ENCODE data around the gene MOB3C. TPM values are rescaled to one million over a fixed set of nuclear protein-coding genes. Genes with fewer than 3 reads are reported as not detected.

MOB3C gene
- total and polyA plus RNA-seq, 2 of the 4 experiments (the other 2 are of a cell fraction), result 7.3 to 9.0 TPM

DNA sequence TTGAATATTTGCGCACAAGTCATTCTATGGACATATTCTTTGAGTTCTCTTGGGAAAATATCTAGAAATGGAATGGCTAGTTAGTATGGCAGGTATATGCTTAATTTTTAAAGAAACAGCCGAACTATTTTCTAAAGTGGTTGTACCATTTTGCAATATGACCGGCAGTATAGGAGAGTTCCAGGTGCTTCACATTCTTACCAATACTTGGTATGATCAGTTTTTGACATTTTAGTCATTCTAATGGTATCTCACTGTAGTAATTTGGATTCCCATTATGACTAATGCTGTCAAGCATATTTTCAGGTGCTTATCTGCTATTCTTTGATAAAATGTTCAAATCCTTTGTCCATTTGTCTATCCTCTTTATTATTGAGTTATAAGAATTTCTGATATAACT, 31.0 kb upstream of the MOB3C start:
- H3K9me1 ChIP-seq (ENCODE audit: insufficient read depth, low read length), result no peaks in the 10 kb centered on the region
- no peak for ATAC-seq (ENCODE audit: low read depth)
- 100% methylated on average over 1 of the region's 3 CpGs; no CpG with 5 or more reads in 1 of the 2 experiments for WGBS, 2 experiments (ENCODE audit: extremely low coverage in 2 of 2, insufficient read length in 1 of 2)
- H3K9ac ChIP-seq (ENCODE audit: low read depth, low read length), result no peak overlapping the region
- H2BK5ac ChIP-seq (ENCODE audit: low read depth, low read length, poor library complexity, severe bottlenecking), result no peak overlapping the region
- no peak overlapping the region for H3K23ac ChIP-seq (ENCODE audit: low read depth, low read length)
- 0 out of 2 replicates have a peak, but pooled peaks cover 2% of the 10 kb centered on the region for H3K9me3 ChIP-seq (ENCODE audit: control insufficient read depth, insufficient read depth, low read length)
- H2BK20ac ChIP-seq (ENCODE audit: low read depth, low read length), result no peak overlapping the region
- no peak overlapping the region for H4K8ac ChIP-seq (ENCODE audit: low read depth in 2 of 2, low read length in 2 of 2)
- peaks cover 4% of the 10 kb centered on the region; the same call in 1 of the 2 replicates for H3K4me1 ChIP-seq (ENCODE audit: control insufficient read depth, insufficient read depth, low read length)
- H3K4me2 ChIP-seq (ENCODE audit: low read depth, low read length), result no peak overlapping the region
- H3K14ac ChIP-seq (replicated peaks; ENCODE audit: low read depth, low read length), result no peak overlapping the region
- H4K20me1 ChIP-seq (ENCODE audit: insufficient read depth, low read length), result 0 out of 2 replicates have a peak, but pooled peaks cover 3% of the 10 kb centered on the region
- no peak overlapping the region for H4K5ac ChIP-seq (ENCODE audit: low read depth, low read length)
- TF ChIP-seq POLR2A (IDR thresholded peaks at IDR 0.05; ENCODE audit: low read depth, low read length) (no peak), CEBPB (IDR thresholded peaks at IDR 0.05; ENCODE audit: low read depth, low read length) (no peak), NFE2L2 (IDR thresholded peaks at IDR 0.05; ENCODE audit: low read depth, low read length) (no peak), FOS (IDR thresholded peaks at IDR 0.05; ENCODE audit: low read depth, low read length) (no peak)
- TF ChIP-seq, protein P1, sequence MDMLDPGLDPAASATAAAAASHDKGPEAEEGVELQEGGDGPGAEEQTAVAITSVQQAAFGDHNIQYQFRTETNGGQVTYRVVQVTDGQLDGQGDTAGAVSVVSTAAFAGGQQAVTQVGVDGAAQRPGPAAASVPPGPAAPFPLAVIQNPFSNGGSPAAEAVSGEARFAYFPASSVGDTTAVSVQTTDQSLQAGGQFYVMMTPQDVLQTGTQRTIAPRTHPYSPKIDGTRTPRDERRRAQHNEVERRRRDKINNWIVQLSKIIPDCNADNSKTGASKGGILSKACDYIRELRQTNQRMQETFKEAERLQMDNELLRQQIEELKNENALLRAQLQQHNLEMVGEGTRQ (IDR thresholded peaks at IDR 0.05; ENCODE audit: low read depth, low read length), result no peak
- no TSS peak for BruUV-seq (replicated peaks)
- peaks cover 12% of the 10 kb centered on the region; the same call in 1 of the 2 replicates for H3K36me3 ChIP-seq (ENCODE audit: control insufficient read depth, insufficient read depth, low read length)
- H3K79me1 ChIP-seq (ENCODE audit: low read depth in 1 of 2, low read length in 2 of 2), result 0 out of 4 replicates have a peak, but pooled peaks cover 0 to 3% of the 10 kb centered on the region in 2 experiments
- no peak overlapping the region for H3K56ac ChIP-seq (ENCODE audit: extremely low read depth, insufficient read depth, low read length)
- no peak overlapping the region for H2BK120ac ChIP-seq (ENCODE audit: low read depth, low read length)
- no peaks in the 10 kb centered on the region for H3K27me3 ChIP-seq (ENCODE audit: control insufficient read depth, insufficient read depth, low read length)
- DNase-seq, result no peak
- H3K4me3 ChIP-seq (ENCODE audit: insufficient read depth, low read depth, low read length), result no peak overlapping the region
- H3K27ac ChIP-seq (ENCODE audit: insufficient read depth, low read length), result no peak overlapping the region
- ChIA-PET CTCF (no interaction called here), POLR2A (ENCODE audit: unreplicated experiment) (no interaction called here)
- H4K91ac ChIP-seq (ENCODE audit: insufficient read depth, low read depth, low read length), result no peak overlapping the region
- H2AK5ac ChIP-seq (ENCODE audit: low read depth, low read length), result no peak overlapping the region
- dilution Hi-C loops (cut with HindIII; ENCODE audit: low sequenced_read_pairs, unreplicated experiment) (no loop called here), intact Hi-C loops (cut with micrococcal nuclease) (no loop called here), in situ Hi-C loops (cut with MboI; ENCODE audit: low sequenced_read_pairs) (no loop called here)
- H2BK15ac ChIP-seq (ENCODE audit: low read depth, low read length), result no peak overlapping the region
- no peak overlapping the region for H3K18ac ChIP-seq (ENCODE audit: low read depth, low read length)
- no peak overlapping the region for H3K4ac ChIP-seq (ENCODE audit: low read depth, low read length)
- H2AFZ ChIP-seq (replicated peaks; ENCODE audit: low read length, poor library complexity), result no peak overlapping the region
- no peak overlapping the region for H2AK9ac ChIP-seq (replicated peaks; ENCODE audit: low read depth, low read length, poor library complexity)

Measured in IMR-90 (cell line).